ENCODE results near the gene ENPP7. TPM values are rescaled to one million over a fixed set of nuclear protein-coding genes. Genes with fewer than 3 reads are reported as not detected.

ENPP7 gene
- total and polyA plus RNA-seq, 11 donors, result not detected

DNA sequence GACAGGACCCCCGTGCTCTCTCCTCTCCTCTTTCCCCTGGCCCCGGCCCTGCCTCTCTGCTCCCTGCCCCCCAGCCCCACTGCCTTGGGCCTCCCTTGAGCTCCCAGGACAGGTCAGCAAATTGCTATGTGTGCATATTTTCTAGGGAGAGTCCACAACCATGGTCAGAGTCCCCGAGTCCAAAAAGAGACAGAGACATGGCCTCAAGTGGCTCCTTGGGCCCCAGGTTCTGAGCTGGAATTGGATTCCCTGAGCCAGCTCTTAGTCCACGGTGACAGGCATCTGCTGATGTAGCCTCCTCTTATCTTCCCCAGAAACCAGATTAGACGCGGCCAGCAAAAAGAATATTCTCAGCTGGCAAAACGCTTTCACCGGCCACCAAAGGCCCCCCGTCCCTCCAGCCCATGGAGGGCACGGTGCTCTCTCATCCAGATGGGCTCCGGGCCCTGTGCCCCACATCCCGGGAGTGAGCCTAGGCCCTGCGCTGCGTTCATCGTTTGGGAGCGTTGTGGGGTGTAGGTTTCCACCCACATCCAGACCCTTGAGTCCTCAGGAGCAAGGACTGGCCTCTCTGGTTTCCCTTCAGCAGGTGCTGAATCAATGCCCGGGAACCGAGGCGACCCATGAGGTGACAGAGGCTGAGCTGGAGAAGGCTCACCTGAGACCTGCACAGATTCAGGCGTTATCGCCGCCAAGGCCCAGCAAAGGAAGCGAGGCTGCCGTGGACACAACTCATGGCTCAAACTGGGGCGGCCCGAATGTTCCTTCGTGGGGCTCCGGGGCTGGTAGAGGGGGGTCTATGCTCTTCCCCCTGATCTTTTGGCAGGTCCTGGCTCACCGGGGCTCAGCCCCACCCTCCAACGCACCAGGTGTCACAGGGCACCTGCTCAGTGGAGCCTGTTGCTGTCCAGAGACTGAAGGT, 16.3 kb upstream of the ENPP7 start:
- H3K27me3 ChIP-seq, result peaks cover 0 to 27% (median 3%) of the 10 kb centered on the region in 9 donors
- 70 to 84% (median 74%) methylated on average over 27 to 30 of the region's 30 CpGs for WGBS, 4 donors
- H3K4me3 ChIP-seq, result no peak overlapping the region
- H3K36me3 ChIP-seq, result no peaks in the 10 kb centered on the region
- no peak for TF ChIP-seq POLR2A (IDR thresholded peaks at IDR 0.05)
- TF ChIP-seq, protein P1, sequence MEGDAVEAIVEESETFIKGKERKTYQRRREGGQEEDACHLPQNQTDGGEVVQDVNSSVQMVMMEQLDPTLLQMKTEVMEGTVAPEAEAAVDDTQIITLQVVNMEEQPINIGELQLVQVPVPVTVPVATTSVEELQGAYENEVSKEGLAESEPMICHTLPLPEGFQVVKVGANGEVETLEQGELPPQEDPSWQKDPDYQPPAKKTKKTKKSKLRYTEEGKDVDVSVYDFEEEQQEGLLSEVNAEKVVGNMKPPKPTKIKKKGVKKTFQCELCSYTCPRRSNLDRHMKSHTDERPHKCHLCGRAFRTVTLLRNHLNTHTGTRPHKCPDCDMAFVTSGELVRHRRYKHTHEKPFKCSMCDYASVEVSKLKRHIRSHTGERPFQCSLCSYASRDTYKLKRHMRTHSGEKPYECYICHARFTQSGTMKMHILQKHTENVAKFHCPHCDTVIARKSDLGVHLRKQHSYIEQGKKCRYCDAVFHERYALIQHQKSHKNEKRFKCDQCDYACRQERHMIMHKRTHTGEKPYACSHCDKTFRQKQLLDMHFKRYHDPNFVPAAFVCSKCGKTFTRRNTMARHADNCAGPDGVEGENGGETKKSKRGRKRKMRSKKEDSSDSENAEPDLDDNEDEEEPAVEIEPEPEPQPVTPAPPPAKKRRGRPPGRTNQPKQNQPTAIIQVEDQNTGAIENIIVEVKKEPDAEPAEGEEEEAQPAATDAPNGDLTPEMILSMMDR (IDR thresholded peaks at IDR 0.05), result no peak
- no peak overlapping the region for H3K27ac ChIP-seq
- DNase-seq (no peak), ATAC-seq (no peak)
- no peaks in the 10 kb centered on the region for H3K4me1 ChIP-seq
- intact Hi-C loops (cut with DNase I), result no loop called here
- no peaks in the 10 kb centered on the region for H3K9me3 ChIP-seq

DNA sequence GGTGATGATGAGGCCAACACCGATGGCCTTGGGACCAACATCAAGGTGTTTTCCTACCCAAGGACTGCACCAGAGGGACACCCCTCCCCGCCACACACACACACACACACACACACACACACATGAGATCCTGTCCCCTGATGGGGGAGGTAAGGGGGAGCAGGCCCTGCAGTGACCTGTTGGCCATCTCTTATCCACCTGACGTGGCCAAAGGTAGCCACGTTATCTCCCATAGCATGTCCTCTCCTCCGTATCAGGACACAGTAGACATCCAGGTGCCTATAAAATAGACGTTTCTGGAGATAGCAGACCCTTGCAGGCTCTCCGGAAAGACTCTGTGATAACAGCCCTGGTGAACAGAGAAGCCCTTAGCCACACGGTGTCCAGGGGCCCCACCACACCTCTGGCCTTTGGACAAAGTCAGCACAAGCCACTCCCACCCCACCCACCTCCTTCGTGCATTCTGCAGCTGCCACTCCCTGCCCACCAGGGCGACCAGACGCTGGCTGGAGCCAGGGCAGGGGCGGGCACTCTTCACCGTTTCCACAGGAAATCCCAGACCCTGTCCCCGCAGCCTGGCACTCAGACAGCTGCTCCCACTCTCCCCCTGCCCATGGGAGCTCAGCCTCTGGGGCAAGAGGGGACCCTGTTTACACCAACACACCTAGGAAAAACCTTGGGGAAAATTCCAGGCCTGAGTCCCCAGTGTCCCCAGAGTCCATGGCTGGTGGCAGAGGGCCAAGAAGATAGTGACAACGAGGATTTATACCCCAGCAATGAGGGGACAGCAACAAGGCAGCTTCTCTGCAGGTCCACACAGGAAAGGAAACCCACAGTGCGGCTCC, 15.4 kb upstream of the ENPP7 start:
- H3K27ac ChIP-seq, result no peak overlapping the region
- 38 to 58% (median 46%) methylated on average over 10 to 16 of the region's 16 CpGs for WGBS, 4 donors
- no peak for TF ChIP-seq POLR2A (IDR thresholded peaks at IDR 0.05)
- TF ChIP-seq, protein P1 (IDR thresholded peaks at IDR 0.05), result no peak
- H3K9me3 ChIP-seq, result no peaks in the 10 kb centered on the region
- H3K27me3 ChIP-seq, result peaks cover 0 to 27% (median 3%) of the 10 kb centered on the region in 9 donors
- H3K4me1 ChIP-seq, result no peaks in the 10 kb centered on the region
- H3K36me3 ChIP-seq, result no peaks in the 10 kb centered on the region
- no peak overlapping the region for H3K4me3 ChIP-seq
- DNase-seq, result no peak
- intact Hi-C loops (cut with DNase I), result no loop called here
- ATAC-seq, result peak in 1 of 4 donors; percentile 18

DNA sequence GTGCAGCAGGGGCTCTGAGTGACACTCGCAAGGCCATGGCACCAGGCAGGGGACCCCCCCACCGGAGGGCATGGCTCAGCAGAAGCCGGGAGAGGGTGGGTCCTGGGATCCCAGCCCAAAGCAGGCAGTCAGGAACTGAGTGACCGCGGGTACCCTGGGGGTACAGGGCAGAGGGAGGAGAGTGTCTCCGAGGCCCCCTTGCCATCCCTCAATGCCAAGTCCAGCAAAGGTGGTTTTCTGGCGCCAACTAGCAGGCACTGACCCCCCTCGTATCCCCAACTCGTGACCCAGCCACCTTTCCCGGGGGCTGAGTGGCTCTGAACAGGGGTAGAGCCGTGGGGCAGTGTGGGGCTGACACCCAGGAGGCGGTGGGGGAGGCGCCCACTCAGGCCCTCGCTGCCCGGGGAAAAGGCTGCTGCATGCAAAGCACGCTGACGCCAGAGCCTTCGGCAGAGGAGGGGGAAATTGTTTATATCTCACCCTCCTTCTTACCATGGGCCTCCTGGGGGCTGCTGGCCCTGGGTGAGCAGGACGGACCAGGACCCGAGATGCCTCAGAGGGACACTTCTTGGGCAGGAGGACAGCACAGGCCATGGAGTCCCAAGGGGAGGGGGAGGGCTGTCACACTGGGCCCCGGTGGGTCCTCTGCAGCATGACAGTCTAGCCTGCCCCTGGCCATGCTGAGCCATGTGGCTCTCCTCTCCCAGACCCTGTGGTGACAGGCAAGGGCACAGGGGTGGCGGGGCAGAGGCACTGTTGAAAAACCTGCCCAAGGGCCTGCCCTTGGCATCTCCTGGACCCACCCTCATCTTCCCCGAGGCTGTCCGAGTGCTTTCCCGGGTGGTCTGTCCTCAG, 14.6 kb upstream of the ENPP7 start:
- TF ChIP-seq, protein P1 (IDR thresholded peaks at IDR 0.05), result no peak
- no peak for TF ChIP-seq POLR2A (IDR thresholded peaks at IDR 0.05)
- intact Hi-C loops (cut with DNase I), result no loop called here
- Histone ChIP-seq H3K4me1 (no peaks in the 10 kb centered on the region), H3K4me3 (no peak overlapping the region), H3K9me3 (no peaks in the 10 kb centered on the region), H3K27me3 (peaks cover 0 to 27% (median 3%) of the 10 kb centered on the region in 9 donors), H3K27ac (no peak overlapping the region), H3K36me3 (no peaks in the 10 kb centered on the region)
- WGBS, 4 donors, result 64 to 87% (median 73%) methylated on average over 17 to 25 of the region's 25 CpGs
- no peak for DNase-seq
- ATAC-seq, result peak in 1 of 4 donors; percentile 15
